SK-N-MC (cell line): ENCODE measurements around the gene C14orf93.
A peak's percentile ranks its signal among the peaks of the same experiment; 100 is the strongest.

Source experiments
- DNase-seq: peaks from one replicate; pipeline ENCODE4 v3.0.0-alpha.2; 2011; ENCODE audit warnings: low read depth, low spot score
- H3K27ac ChIP-seq: fragments of 200-600 bp; sonication (generic); 2 replicates; pipeline ENCODE4 v1.5.1; 2016; ENCODE audit warnings: mixed run types
- H3K36me3 ChIP-seq: fragments of 200-600 bp; sonication (generic); 2 replicates; pipeline ENCODE4 v1.6.1; 2017; ENCODE audit warnings: antibody characterized with exemption, low read length, mixed read lengths; ENCODE audit not compliant: insufficient read depth
- H3K4me3 ChIP-seq: fragments of 200-600 bp; sonication (generic); 2 replicates; pipeline ENCODE4 v1.5.1; 2016
- H3K9ac ChIP-seq: fragments of 200-600 bp; sonication (generic); 2 replicates; pipeline ENCODE4 v1.8.0; 2017; ENCODE audit warnings: mixed run types, mixed read lengths; ENCODE audit not compliant: insufficient read length
- H3K9me3 ChIP-seq: fragments of 200-600 bp; sonication (generic); 2 replicates; pipeline ENCODE4 v1.6.1; 2017; ENCODE audit warnings: low read depth, mild to moderate bottlenecking, antibody characterized with exemption, low read length, moderate library complexity, mixed read lengths
- EZH2 ChIP-seq: fragments of 200-600 bp; sonication (generic); IDR thresholded peaks from one replicate; pipeline ENCODE4 v1.6.1; 2017; ENCODE audit warnings: antibody characterized with exemption
- FOXP2 ChIP-seq: optimal IDR thresholded peaks from 2 replicates; pipeline ENCODE3; 2011; ENCODE audit warnings: mild to moderate bottlenecking, moderate library complexity; ENCODE audit not compliant: insufficient read depth; ENCODE audit errors: extremely low read length, control extremely low read depth
- POLR2AphosphoS5 ChIP-seq: IDR thresholded peaks from 2 replicates; pipeline ENCODE4 v1.6.1; 2012; ENCODE audit warnings: mild to moderate bottlenecking, low read depth, low read length, borderline replicate concordance

Gene C14orf93

GRCh38 chr14:23009939-23010726 is at the start of gene C14orf93:
C14orf93 (minus strand) TSS chr14:23010143; CDS start chr14:22999023, 11,120 bp downstream.
- H3K27ac ChIP-seq: peak within 1 kb of the TSS; percentile 95

GRCh38 chr14:23058654-23059504 is 48.9 kb upstream of the C14orf93 start:
- H3K4me3 ChIP-seq: no peak overlapping the region
- TF ChIP-seq POLR2AphosphoS5: no peak
- no peak for TF ChIP-seq EZH2
- TF ChIP-seq FOXP2: no peak
- peak overlapping the region; percentile 68 for H3K27ac ChIP-seq
- DNase-seq: no peak
- H3K9me3 ChIP-seq: no peaks in the 10 kb centered on the region
- H3K36me3 ChIP-seq: peaks cover 44% of the 10 kb centered on the region
- no peak overlapping the region for H3K9ac ChIP-seq

More at GRCh38 chr14:23009939-23010726, at the start of gene C14orf93:
- peak within 1 kb of the TSS; percentile 82 for H3K4me3 ChIP-seq
- H3K9ac ChIP-seq: peak within 1 kb of the TSS; percentile 90
- DNase-seq: no peak
- H3K36me3 ChIP-seq: no peaks in the 10 kb centered on the region
- H3K9me3 ChIP-seq: no peaks in the 10 kb centered on the region
- TF ChIP-seq POLR2AphosphoS5 (peak; percentile 75), EZH2 (no peak)

GRCh38 chr14:23057757-23058653 is 48.1 kb upstream of the C14orf93 start:
- Histone ChIP-seq H3K36me3 (peaks cover 35% of the 10 kb centered on the region), H3K27ac (peak overlapping the region; percentile 68; the same call in 1 of the 2 replicates), H3K4me3 (peak overlapping the region; percentile 87), H3K9ac (peak overlapping the region; percentile 53), H3K9me3 (no peaks in the 10 kb centered on the region)
- no peak for TF ChIP-seq EZH2
- TF ChIP-seq POLR2AphosphoS5: peak; percentile 69
- TF ChIP-seq FOXP2: no peak
- no peak for DNase-seq

GRCh38 chr14:23056956-23057756 is 47.2 kb upstream of the C14orf93 start, which contains the start of gene CDH24:
CDH24 (minus strand) TSS chr14:23057520; CDS start chr14:23055733, 1,787 bp downstream.
- peak within 1 kb of the TSS; percentile 87 for H3K4me3 ChIP-seq
- no peaks in the 10 kb centered on the region for H3K9me3 ChIP-seq
- H3K9ac ChIP-seq: peak within 1 kb of the TSS; percentile 67
- peaks cover 27% of the 10 kb centered on the region for H3K36me3 ChIP-seq
- peak within 1 kb of the TSS; percentile 68; the same call in 1 of the 2 replicates for H3K27ac ChIP-seq
- TF ChIP-seq FOXP2 (no peak), EZH2 (no peak), POLR2AphosphoS5 (no peak)
- no peak for DNase-seq

- peak overlapping the region; percentile 87 for H3K4me3 ChIP-seq
- TF ChIP-seq POLR2AphosphoS5 (no peak), FOXP2 (no peak), EZH2 (no peak)
- no peak overlapping the region for H3K27ac ChIP-seq
- no peaks in the 10 kb centered on the region for H3K9me3 ChIP-seq
- H3K9ac ChIP-seq: peak overlapping the region; percentile 67
- peaks cover 23% of the 10 kb centered on the region for H3K36me3 ChIP-seq
- DNase-seq: no peak
Observed at GRCh38 chr14:23056145-23056955, 46.4 kb upstream of the C14orf93 start.

- Histone ChIP-seq H3K9me3 (no peaks in the 10 kb centered on the region), H3K27ac (no peak overlapping the region), H3K4me3 (no peak overlapping the region; the same call in 1 of the 2 replicates), H3K9ac (no peak overlapping the region), H3K36me3 (peaks cover 16% of the 10 kb centered on the region)
- no peak for DNase-seq
- TF ChIP-seq POLR2AphosphoS5: no peak
- TF ChIP-seq FOXP2: no peak
- TF ChIP-seq EZH2: no peak
Observed at GRCh38 chr14:23055621-23056144, 45.7 kb upstream of the C14orf93 start.
